ENCODE data around the gene CDH13.

CDH13 gene

DNA sequence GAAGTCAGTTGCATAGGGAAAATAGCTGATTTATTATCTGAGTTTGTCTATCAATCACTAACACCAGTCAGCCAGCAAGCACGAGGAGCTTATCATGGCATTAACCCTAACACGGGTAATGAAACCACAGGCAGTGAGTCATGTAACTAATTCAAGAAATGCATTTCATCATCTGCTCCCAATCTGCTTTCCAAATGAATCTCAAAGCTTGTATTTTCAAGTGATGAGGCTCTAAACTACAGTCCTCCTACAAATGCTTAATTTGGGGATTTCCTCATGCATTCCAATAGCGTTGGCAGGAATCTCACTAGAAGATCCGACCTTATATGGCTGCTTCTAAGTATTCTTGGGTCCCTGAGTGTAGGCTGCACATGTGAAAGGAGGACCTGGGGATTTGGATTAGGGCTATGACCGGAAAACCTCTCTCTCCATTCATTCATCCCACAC is 1062.6 kb downstream of the CDH13 start:
- Histone ChIP-seq H3K9ac (ENCODE audit: low read length) (no peak overlapping the region), H3K79me2 (ENCODE audit: control insufficient read depth, insufficient read depth, low read length) (no peaks in the 10 kb centered on the region), H3K23ac (ENCODE audit: low read length) (no peak overlapping the region), H3K4me1 (ENCODE audit: control insufficient read depth, low read depth, low read length) (no peaks in the 10 kb centered on the region), H4K8ac (ENCODE audit: low read depth, low read length) (no peak overlapping the region), H2AK5ac (ENCODE audit: low read length) (no peak overlapping the region), H3K4me2 (ENCODE audit: low read length) (no peak overlapping the region), H3K56ac (ENCODE audit: low read length) (no peak overlapping the region), H2BK120ac (ENCODE audit: low read depth, low read length) (no peak overlapping the region), H2BK5ac (ENCODE audit: low read length) (no peak overlapping the region), H3K36me3 (ENCODE audit: control insufficient read depth, insufficient read depth, low read length) (no peaks in the 10 kb centered on the region), H3K18ac (ENCODE audit: low read length) (no peak overlapping the region), H3K27me3 (ENCODE audit: insufficient read depth, low read length, poor library complexity) (no peaks in the 10 kb centered on the region), H3K4ac (ENCODE audit: low read depth, low read length) (no peak overlapping the region), H3K4me3 (ENCODE audit: low read length) (no peak overlapping the region), H3K27ac (ENCODE audit: low read depth, low read length) (no peak overlapping the region), H2BK15ac (replicated peaks; ENCODE audit: low read depth) (no peak overlapping the region), H4K5ac (ENCODE audit: low read length) (no peak overlapping the region), H3K79me1 (ENCODE audit: low read length) (no peaks in the 10 kb centered on the region)
- no CpG with 5 or more reads among the region's 5 CpGs for WGBS (ENCODE audit: extremely low coverage, insufficient coverage, low lambda C conversion rate)
- DNase-seq: peak; percentile 58

DNA sequence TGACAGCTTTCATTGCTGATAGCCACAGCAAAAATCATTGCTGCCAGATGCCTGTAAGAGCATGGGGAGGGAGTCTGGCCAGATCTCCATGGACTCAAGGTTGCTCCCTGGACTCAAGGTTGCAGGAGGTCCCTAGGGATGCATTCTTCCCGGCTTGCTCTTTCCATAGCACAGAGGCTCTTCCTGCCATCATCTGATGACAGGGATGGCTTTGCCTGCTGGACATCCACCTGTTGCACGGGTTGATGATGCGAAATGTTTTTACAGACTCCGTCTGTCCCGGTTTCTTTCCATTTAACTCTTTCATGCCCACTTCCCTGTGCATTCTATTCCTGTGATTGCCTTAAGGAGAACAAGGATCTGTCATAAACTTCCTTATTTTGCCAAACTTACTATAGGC is 1065.5 kb downstream of the CDH13 start:
- Histone ChIP-seq H3K27ac (ENCODE audit: low read depth, low read length) (no peak overlapping the region), H2BK120ac (ENCODE audit: low read depth, low read length) (no peak overlapping the region), H4K8ac (ENCODE audit: low read depth, low read length) (no peak overlapping the region), H3K4me2 (ENCODE audit: low read length) (no peak overlapping the region), H3K36me3 (ENCODE audit: control insufficient read depth, insufficient read depth, low read length) (no peaks in the 10 kb centered on the region), H2BK5ac (ENCODE audit: low read length) (no peak overlapping the region), H3K18ac (ENCODE audit: low read length) (no peak overlapping the region), H3K27me3 (ENCODE audit: insufficient read depth, low read length, poor library complexity) (no peaks in the 10 kb centered on the region), H3K56ac (ENCODE audit: low read length) (no peak overlapping the region), H3K4me3 (ENCODE audit: low read length) (no peak overlapping the region), H2BK15ac (replicated peaks; ENCODE audit: low read depth) (no peak overlapping the region), H3K4me1 (ENCODE audit: control insufficient read depth, low read depth, low read length) (no peaks in the 10 kb centered on the region), H4K5ac (ENCODE audit: low read length) (no peak overlapping the region), H2AK5ac (ENCODE audit: low read length) (no peak overlapping the region), H3K79me2 (ENCODE audit: control insufficient read depth, insufficient read depth, low read length) (no peaks in the 10 kb centered on the region), H3K79me1 (ENCODE audit: low read length) (no peaks in the 10 kb centered on the region), H3K23ac (ENCODE audit: low read length) (no peak overlapping the region), H3K4ac (ENCODE audit: low read depth, low read length) (no peak overlapping the region), H3K9ac (ENCODE audit: low read length) (no peak overlapping the region)
- DNase-seq: no peak
- WGBS (ENCODE audit: extremely low coverage, insufficient coverage, low lambda C conversion rate): no CpG with 5 or more reads among the region's 5 CpGs

DNA sequence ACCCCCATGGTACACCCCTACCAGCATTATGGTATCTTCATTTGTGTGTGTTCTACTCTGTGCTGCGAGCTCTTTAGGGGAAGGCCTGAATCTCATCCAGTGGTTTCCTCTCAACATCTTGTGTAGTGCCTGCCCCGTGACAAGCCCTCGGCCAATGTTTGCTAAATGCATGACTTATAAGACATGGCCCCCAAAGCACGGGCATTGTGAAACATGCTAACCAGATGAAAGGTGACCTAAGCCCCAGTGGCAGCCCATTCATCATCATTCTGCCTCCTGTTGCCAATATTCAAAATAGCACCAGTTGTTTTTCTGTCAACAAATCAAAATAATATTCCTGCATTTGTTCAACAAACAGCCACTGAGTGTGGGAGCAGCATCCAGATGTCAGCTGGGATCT is 1072.2 kb downstream of the CDH13 start:
- H3K4me1 ChIP-seq (ENCODE audit: control insufficient read depth, low read depth, low read length): no peaks in the 10 kb centered on the region
- no peak for DNase-seq
- no peak overlapping the region for H2AK5ac ChIP-seq (ENCODE audit: low read length)
- H2BK120ac ChIP-seq (ENCODE audit: low read depth, low read length): no peak overlapping the region
- no CpG with 5 or more reads among the region's 4 CpGs for WGBS (ENCODE audit: extremely low coverage, insufficient coverage, low lambda C conversion rate)
- no peak overlapping the region for H3K23ac ChIP-seq (ENCODE audit: low read length)
- no peaks in the 10 kb centered on the region for H3K27me3 ChIP-seq (ENCODE audit: insufficient read depth, low read length, poor library complexity)
- no peak overlapping the region for H3K4me2 ChIP-seq (ENCODE audit: low read length)
- H3K4me3 ChIP-seq (ENCODE audit: low read length): no peak overlapping the region
- H3K79me2 ChIP-seq (ENCODE audit: control insufficient read depth, insufficient read depth, low read length): no peaks in the 10 kb centered on the region
- no peak overlapping the region for H2BK15ac ChIP-seq (replicated peaks; ENCODE audit: low read depth)
- no peak overlapping the region for H3K4ac ChIP-seq (ENCODE audit: low read depth, low read length)
- H3K36me3 ChIP-seq (ENCODE audit: control insufficient read depth, insufficient read depth, low read length): no peaks in the 10 kb centered on the region
- no peak overlapping the region for H2BK5ac ChIP-seq (ENCODE audit: low read length)
- no peaks in the 10 kb centered on the region for H3K79me1 ChIP-seq (ENCODE audit: low read length)
- no peak overlapping the region for H4K8ac ChIP-seq (ENCODE audit: low read depth, low read length)
- H3K27ac ChIP-seq (ENCODE audit: low read depth, low read length): no peak overlapping the region
- H4K5ac ChIP-seq (ENCODE audit: low read length): no peak overlapping the region
- H3K9ac ChIP-seq (ENCODE audit: low read length): no peak overlapping the region
- H3K56ac ChIP-seq (ENCODE audit: low read length): no peak overlapping the region
- no peak overlapping the region for H3K18ac ChIP-seq (ENCODE audit: low read length)

DNA sequence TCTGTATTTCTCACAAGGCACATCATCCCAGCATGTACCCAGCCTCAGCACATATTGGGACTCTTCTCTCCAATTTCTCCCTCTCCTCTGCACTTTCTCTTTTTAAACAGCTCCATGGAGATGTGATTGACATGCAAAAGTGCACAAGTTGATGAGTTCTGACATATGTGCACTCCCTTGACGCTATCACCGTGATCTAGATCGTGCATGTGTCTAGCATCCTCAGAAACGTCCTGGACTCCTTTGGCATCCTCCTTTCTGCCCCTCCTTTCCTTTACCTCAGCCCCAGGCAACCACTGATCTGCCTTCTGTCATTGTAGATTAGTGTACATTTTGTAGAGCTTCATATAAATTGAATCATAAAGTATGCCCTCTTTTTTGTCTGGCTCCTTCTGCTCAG is 1073.0 kb downstream of the CDH13 start:
- Histone ChIP-seq H2BK5ac (ENCODE audit: low read length) (no peak overlapping the region), H4K8ac (ENCODE audit: low read depth, low read length) (no peak overlapping the region), H3K4me2 (ENCODE audit: low read length) (no peak overlapping the region), H2AK5ac (ENCODE audit: low read length) (no peak overlapping the region), H4K5ac (ENCODE audit: low read length) (no peak overlapping the region), H2BK15ac (replicated peaks; ENCODE audit: low read depth) (no peak overlapping the region), H3K23ac (ENCODE audit: low read length) (no peak overlapping the region), H3K36me3 (ENCODE audit: control insufficient read depth, insufficient read depth, low read length) (no peaks in the 10 kb centered on the region), H3K79me1 (ENCODE audit: low read length) (no peaks in the 10 kb centered on the region), H3K18ac (ENCODE audit: low read length) (no peak overlapping the region), H3K27ac (ENCODE audit: low read depth, low read length) (no peak overlapping the region), H2BK120ac (ENCODE audit: low read depth, low read length) (no peak overlapping the region), H3K79me2 (ENCODE audit: control insufficient read depth, insufficient read depth, low read length) (no peaks in the 10 kb centered on the region), H3K4me1 (ENCODE audit: control insufficient read depth, low read depth, low read length) (no peaks in the 10 kb centered on the region), H3K27me3 (ENCODE audit: insufficient read depth, low read length, poor library complexity) (no peaks in the 10 kb centered on the region), H3K9ac (ENCODE audit: low read length) (no peak overlapping the region), H3K56ac (ENCODE audit: low read length) (no peak overlapping the region), H3K4ac (ENCODE audit: low read depth, low read length) (no peak overlapping the region), H3K4me3 (ENCODE audit: low read length) (no peak overlapping the region)
- DNase-seq: no peak
- no CpG with 5 or more reads among the region's 4 CpGs for WGBS (ENCODE audit: extremely low coverage, insufficient coverage, low lambda C conversion rate)

DNA sequence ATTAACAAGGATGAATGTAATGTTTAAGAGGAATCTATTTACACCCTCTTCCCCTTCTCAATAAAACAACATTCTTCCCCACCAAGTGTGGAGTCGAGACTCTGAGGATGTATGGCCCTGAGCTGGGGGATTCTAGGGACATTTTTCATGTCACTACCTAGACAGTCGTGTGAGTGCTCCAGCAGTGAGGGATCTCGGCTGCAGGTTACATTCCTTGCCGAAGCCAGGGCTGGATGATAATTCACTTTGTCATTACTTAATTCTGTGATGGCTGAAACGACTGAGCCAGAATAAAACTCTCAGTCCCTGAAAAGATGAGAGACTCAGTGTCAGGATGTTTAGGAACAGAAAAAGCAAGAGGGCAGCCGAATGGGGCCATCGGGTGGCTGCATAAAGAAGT is 1074.1 kb downstream of the CDH13 start:
- H3K4me2 ChIP-seq (ENCODE audit: low read length): no peak overlapping the region
- no peak overlapping the region for H2BK5ac ChIP-seq (ENCODE audit: low read length)
- H2BK15ac ChIP-seq (replicated peaks; ENCODE audit: low read depth): no peak overlapping the region
- no peaks in the 10 kb centered on the region for H3K36me3 ChIP-seq (ENCODE audit: control insufficient read depth, insufficient read depth, low read length)
- H3K4me3 ChIP-seq (ENCODE audit: low read length): no peak overlapping the region
- no peak overlapping the region for H3K4ac ChIP-seq (ENCODE audit: low read depth, low read length)
- WGBS (ENCODE audit: extremely low coverage, insufficient coverage, low lambda C conversion rate): no CpG with 5 or more reads among the region's 7 CpGs
- H3K79me1 ChIP-seq (ENCODE audit: low read length): no peaks in the 10 kb centered on the region
- H4K5ac ChIP-seq (ENCODE audit: low read length): no peak overlapping the region
- no peak for DNase-seq
- H3K4me1 ChIP-seq (ENCODE audit: control insufficient read depth, low read depth, low read length): no peaks in the 10 kb centered on the region
- H3K56ac ChIP-seq (ENCODE audit: low read length): no peak overlapping the region
- H3K79me2 ChIP-seq (ENCODE audit: control insufficient read depth, insufficient read depth, low read length): no peaks in the 10 kb centered on the region
- no peak overlapping the region for H3K23ac ChIP-seq (ENCODE audit: low read length)
- no peak overlapping the region for H4K8ac ChIP-seq (ENCODE audit: low read depth, low read length)
- no peak overlapping the region for H3K27ac ChIP-seq (ENCODE audit: low read depth, low read length)
- no peak overlapping the region for H2BK120ac ChIP-seq (ENCODE audit: low read depth, low read length)
- no peaks in the 10 kb centered on the region for H3K27me3 ChIP-seq (ENCODE audit: insufficient read depth, low read length, poor library complexity)
- H3K9ac ChIP-seq (ENCODE audit: low read length): no peak overlapping the region
- H3K18ac ChIP-seq (ENCODE audit: low read length): no peak overlapping the region
- no peak overlapping the region for H2AK5ac ChIP-seq (ENCODE audit: low read length)

DNA sequence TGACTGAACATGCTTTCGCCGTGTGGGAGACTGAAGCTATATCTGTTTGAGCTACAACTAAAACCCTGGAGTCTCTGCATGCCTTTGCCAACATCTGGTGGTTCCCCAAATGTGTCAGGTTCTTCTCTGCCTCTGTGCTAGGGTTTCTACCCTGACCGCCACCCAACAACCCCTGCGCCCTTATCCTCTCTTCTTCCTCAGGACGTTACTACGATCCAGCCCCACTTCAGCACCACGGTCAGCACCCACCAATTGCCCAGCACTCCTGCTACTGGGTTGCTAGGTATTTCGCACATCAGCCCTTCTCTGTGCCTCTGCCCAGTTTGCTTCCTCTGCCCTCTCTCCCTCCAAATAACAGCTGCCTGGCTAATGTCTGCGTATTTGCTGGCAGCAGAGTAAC is 1074.7 kb downstream of the CDH13 start:
- no peak overlapping the region for H3K56ac ChIP-seq (ENCODE audit: low read length)
- peak; percentile 86 for DNase-seq
- no peak overlapping the region for H3K27ac ChIP-seq (ENCODE audit: low read depth, low read length)
- H3K79me1 ChIP-seq (ENCODE audit: low read length): no peaks in the 10 kb centered on the region
- no peak overlapping the region for H3K4me2 ChIP-seq (ENCODE audit: low read length)
- H3K79me2 ChIP-seq (ENCODE audit: control insufficient read depth, insufficient read depth, low read length): no peaks in the 10 kb centered on the region
- H2BK5ac ChIP-seq (ENCODE audit: low read length): no peak overlapping the region
- no peak overlapping the region for H3K4me3 ChIP-seq (ENCODE audit: low read length)
- no peak overlapping the region for H2BK120ac ChIP-seq (ENCODE audit: low read depth, low read length)
- H3K4me1 ChIP-seq (ENCODE audit: control insufficient read depth, low read depth, low read length): no peaks in the 10 kb centered on the region
- no peak overlapping the region for H3K23ac ChIP-seq (ENCODE audit: low read length)
- H3K36me3 ChIP-seq (ENCODE audit: control insufficient read depth, insufficient read depth, low read length): no peaks in the 10 kb centered on the region
- H3K18ac ChIP-seq (ENCODE audit: low read length): no peak overlapping the region
- no peaks in the 10 kb centered on the region for H3K27me3 ChIP-seq (ENCODE audit: insufficient read depth, low read length, poor library complexity)
- no peak overlapping the region for H4K5ac ChIP-seq (ENCODE audit: low read length)
- H2AK5ac ChIP-seq (ENCODE audit: low read length): no peak overlapping the region
- H3K4ac ChIP-seq (ENCODE audit: low read depth, low read length): no peak overlapping the region
- no peak overlapping the region for H3K9ac ChIP-seq (ENCODE audit: low read length)
- no peak overlapping the region for H4K8ac ChIP-seq (ENCODE audit: low read depth, low read length)
- no peak overlapping the region for H2BK15ac ChIP-seq (replicated peaks; ENCODE audit: low read depth)
- no CpG with 5 or more reads among the region's 9 CpGs for WGBS (ENCODE audit: extremely low coverage, insufficient coverage, low lambda C conversion rate)

Data from mesendoderm (in vitro differentiated cells).